Measurements from ENCODE around the gene KCNMB1.

DNA sequence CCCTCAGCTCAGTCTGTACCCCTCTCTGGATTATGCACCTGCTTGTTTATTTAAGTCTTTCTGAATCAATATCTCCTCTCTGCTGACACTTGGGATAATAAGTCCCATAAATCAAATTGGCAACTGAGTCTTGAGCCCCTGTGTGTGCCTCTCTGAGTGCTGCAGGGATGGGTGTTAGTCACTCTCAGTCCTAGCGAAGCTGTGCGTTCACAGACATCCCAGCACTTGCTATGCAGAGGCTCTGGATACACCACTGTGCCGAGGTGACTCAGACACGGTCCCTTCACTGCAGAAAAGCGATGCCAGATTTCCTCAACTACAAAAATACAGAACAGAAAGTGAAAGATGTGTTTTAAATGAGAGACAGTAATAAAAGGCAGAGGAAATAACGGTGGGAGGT is 4.1 kb upstream of the KCNMB1 start:
- TF ChIP-seq, protein P1, sequence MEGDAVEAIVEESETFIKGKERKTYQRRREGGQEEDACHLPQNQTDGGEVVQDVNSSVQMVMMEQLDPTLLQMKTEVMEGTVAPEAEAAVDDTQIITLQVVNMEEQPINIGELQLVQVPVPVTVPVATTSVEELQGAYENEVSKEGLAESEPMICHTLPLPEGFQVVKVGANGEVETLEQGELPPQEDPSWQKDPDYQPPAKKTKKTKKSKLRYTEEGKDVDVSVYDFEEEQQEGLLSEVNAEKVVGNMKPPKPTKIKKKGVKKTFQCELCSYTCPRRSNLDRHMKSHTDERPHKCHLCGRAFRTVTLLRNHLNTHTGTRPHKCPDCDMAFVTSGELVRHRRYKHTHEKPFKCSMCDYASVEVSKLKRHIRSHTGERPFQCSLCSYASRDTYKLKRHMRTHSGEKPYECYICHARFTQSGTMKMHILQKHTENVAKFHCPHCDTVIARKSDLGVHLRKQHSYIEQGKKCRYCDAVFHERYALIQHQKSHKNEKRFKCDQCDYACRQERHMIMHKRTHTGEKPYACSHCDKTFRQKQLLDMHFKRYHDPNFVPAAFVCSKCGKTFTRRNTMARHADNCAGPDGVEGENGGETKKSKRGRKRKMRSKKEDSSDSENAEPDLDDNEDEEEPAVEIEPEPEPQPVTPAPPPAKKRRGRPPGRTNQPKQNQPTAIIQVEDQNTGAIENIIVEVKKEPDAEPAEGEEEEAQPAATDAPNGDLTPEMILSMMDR (IDR thresholded peaks at IDR 0.05) = no peak
- TF ChIP-seq POLR2AphosphoS5 (IDR thresholded peaks at IDR 0.05; ENCODE audit: insufficient read depth in 1 of 2, low read depth in 1 of 2) (no peak), POLR2A (IDR thresholded peaks at IDR 0.05) (no peak)
